Glutamatergic neuron (in vitro differentiated cells): Measurements from ENCODE around the gene EYS. TPM values are rescaled to one million over a fixed set of nuclear protein-coding genes. Genes with fewer than 3 reads are reported as not detected.

ENCODE experiments used
- DNase-seq: peaks from one replicate; pipeline ENCODE4 v3.0.0; 2022
- H3K27ac Mint-ChIP-seq: one replicate; pipeline ENCODE4 v1.8.0; 2020; ENCODE audit warnings: mild to moderate bottlenecking, mixed read lengths, inconsistent platforms; ENCODE audit not compliant: unreplicated experiment
- H3K27me3 Mint-ChIP-seq: one replicate; pipeline ENCODE4 v1.8.0; 2020; ENCODE audit warnings: mild to moderate bottlenecking, moderate library complexity, mixed read lengths, inconsistent platforms; ENCODE audit not compliant: unreplicated experiment
- H3K36me3 Mint-ChIP-seq: one replicate; pipeline ENCODE4 v1.8.0; 2020; ENCODE audit warnings: mild to moderate bottlenecking, mixed read lengths, inconsistent platforms; ENCODE audit not compliant: unreplicated experiment
- H3K4me1 Mint-ChIP-seq: one replicate; pipeline ENCODE4 v1.8.0; 2020; ENCODE audit warnings: mild to moderate bottlenecking, low read depth, mixed read lengths, inconsistent platforms; ENCODE audit not compliant: unreplicated experiment
- H3K4me3 Mint-ChIP-seq: one replicate; pipeline ENCODE4 v1.8.0; 2020; ENCODE audit warnings: mild to moderate bottlenecking, mixed read lengths, inconsistent platforms; ENCODE audit not compliant: unreplicated experiment
- H3K9me3 Mint-ChIP-seq: one replicate; pipeline ENCODE4 v1.8.0; 2020; ENCODE audit warnings: mild to moderate bottlenecking, moderate library complexity, mixed read lengths, inconsistent platforms; ENCODE audit not compliant: unreplicated experiment
- CTCF ChIP-seq: fragments of 200-600 bp; sonication (generic); IDR thresholded peaks from one replicate; pipeline ENCODE4 v1.5.0; 2021; ENCODE audit not compliant: partially characterized antibody, unreplicated experiment
- total RNA-seq: library from RNA; stranded (reverse); fragmentation: NEBNext Ultra II Directional; extraction: Animal tissue kit (Norgen Biotek cat#: 25700); gene quantifications from one replicate; pipeline ENCODE4 v1.2.1, GENCODE V29; 2021; ENCODE audit not compliant: unreplicated experiment

EYS gene
- total RNA-seq, 1 donor from 2014 or later, result 13.2 TPM

- no peak overlapping the region for H3K4me3 Mint-ChIP-seq
- H3K27ac Mint-ChIP-seq, result no peak overlapping the region
- no peak for TF ChIP-seq CTCF
- H3K9me3 Mint-ChIP-seq, result no peaks in the 10 kb centered on the region
- H3K27me3 Mint-ChIP-seq, result no peaks in the 10 kb centered on the region
- no peaks in the 10 kb centered on the region for H3K36me3 Mint-ChIP-seq
- peaks cover 2% of the 10 kb centered on the region for H3K4me1 Mint-ChIP-seq
- no peak for DNase-seq
Measured at GRCh38 chr6:64141680-64142079, 1565.3 kb downstream of the EYS start.

- Mint-ChIP-seq H3K4me1 (no peaks in the 10 kb centered on the region), H3K9me3 (no peaks in the 10 kb centered on the region), H3K36me3 (no peaks in the 10 kb centered on the region), H3K4me3 (no peak overlapping the region), H3K27ac (no peak overlapping the region), H3K27me3 (no peaks in the 10 kb centered on the region)
- no peak for TF ChIP-seq CTCF
- no peak for DNase-seq
Measured at GRCh38 chr6:64128301-64129024, 1578.6 kb downstream of the EYS start.

- no peaks in the 10 kb centered on the region for H3K36me3 Mint-ChIP-seq
- no peak overlapping the region for H3K27ac Mint-ChIP-seq
- H3K4me1 Mint-ChIP-seq, result no peaks in the 10 kb centered on the region
- H3K4me3 Mint-ChIP-seq, result no peak overlapping the region
- H3K27me3 Mint-ChIP-seq, result no peaks in the 10 kb centered on the region
- no peaks in the 10 kb centered on the region for H3K9me3 Mint-ChIP-seq
- no peak for TF ChIP-seq CTCF
- DNase-seq, result no peak
Measured at GRCh38 chr6:64123761-64124633, 1583.0 kb downstream of the EYS start.

- no peak overlapping the region for H3K4me3 Mint-ChIP-seq
- H3K27me3 Mint-ChIP-seq, result no peaks in the 10 kb centered on the region
- DNase-seq, result no peak
- H3K27ac Mint-ChIP-seq, result no peak overlapping the region
- H3K36me3 Mint-ChIP-seq, result no peaks in the 10 kb centered on the region
- H3K4me1 Mint-ChIP-seq, result no peaks in the 10 kb centered on the region
- TF ChIP-seq CTCF, result no peak
- H3K9me3 Mint-ChIP-seq, result no peaks in the 10 kb centered on the region
Measured at GRCh38 chr6:64122712-64123375, 1584.2 kb downstream of the EYS start.
